Lower lobe of right lung (tissue), 2 donors: ENCODE data around the gene DENND5B. TPM values are rescaled to one million over a fixed set of nuclear protein-coding genes. Genes with fewer than 3 reads are reported as not detected.
"Not testable (repeated sequence)": the region's sequence is repeated elsewhere in the genome, so short reads cannot be mapped to it uniquely, and the experiment has no call there.

ENCODE experiments used
- ATAC-seq, 2 donors: fragments of 200-7000 bp; cut with Tn5 transposase; one replicate each; pipeline ENCODE4 v1.9.1; 2020 to 2022; ENCODE audit warnings: mild to moderate bottlenecking in 2 of 2, moderate library complexity in 2 of 2
- DNase-seq: peaks from one replicate; pipeline ENCODE4 v3.0.0-alpha.2; 2020
- H3K27ac ChIP-seq: fragments of 200-600 bp; one replicate; pipeline ENCODE4 v1.8.0; 2022
- H3K27me3 ChIP-seq: fragments of 200-600 bp; one replicate; pipeline ENCODE4 v1.8.0; 2022; ENCODE audit warnings: low read depth
- H3K36me3 ChIP-seq: fragments of 200-600 bp; one replicate; pipeline ENCODE4 v1.8.0; 2022; ENCODE audit warnings: mild to moderate bottlenecking
- H3K4me1 ChIP-seq: fragments of 200-600 bp; one replicate; pipeline ENCODE4 v1.8.0; 2022
- H3K4me3 ChIP-seq: fragments of 200-600 bp; one replicate; pipeline ENCODE4 v1.8.0; 2022; ENCODE audit warnings: mild to moderate bottlenecking
- H3K9me3 ChIP-seq: fragments of 200-600 bp; one replicate; pipeline ENCODE4 v1.8.0; 2022
- intact Hi-C: fragments of 100-400 bp; cut with DNase I; formaldehyde crosslinking; loops from one replicate; pipeline ENCODE4 v1.11.0; 2022
- total RNA-seq: library from RNA; stranded (reverse); fragmentation: NEBNext Ultra II Directional; extraction: Animal tissue kit (Norgen Biotek cat#: 25700); gene quantifications from one replicate; pipeline ENCODE4 v1.2.1, GENCODE V29; 2021
- TF ChIP-seq, protein P1 (sequence below): fragments of 200-600 bp; IDR thresholded peaks from one replicate; pipeline ENCODE4 v1.8.0; 2022; ENCODE audit warnings: antibody characterized with exemption, mild to moderate bottlenecking
- donor health status: DM: no; HTN: yes; CAD: no; lungs with severe emphysema.

The DENND5B gene
- total RNA-seq, 1 donor from 2014 or later: 6.0 TPM

DNA sequence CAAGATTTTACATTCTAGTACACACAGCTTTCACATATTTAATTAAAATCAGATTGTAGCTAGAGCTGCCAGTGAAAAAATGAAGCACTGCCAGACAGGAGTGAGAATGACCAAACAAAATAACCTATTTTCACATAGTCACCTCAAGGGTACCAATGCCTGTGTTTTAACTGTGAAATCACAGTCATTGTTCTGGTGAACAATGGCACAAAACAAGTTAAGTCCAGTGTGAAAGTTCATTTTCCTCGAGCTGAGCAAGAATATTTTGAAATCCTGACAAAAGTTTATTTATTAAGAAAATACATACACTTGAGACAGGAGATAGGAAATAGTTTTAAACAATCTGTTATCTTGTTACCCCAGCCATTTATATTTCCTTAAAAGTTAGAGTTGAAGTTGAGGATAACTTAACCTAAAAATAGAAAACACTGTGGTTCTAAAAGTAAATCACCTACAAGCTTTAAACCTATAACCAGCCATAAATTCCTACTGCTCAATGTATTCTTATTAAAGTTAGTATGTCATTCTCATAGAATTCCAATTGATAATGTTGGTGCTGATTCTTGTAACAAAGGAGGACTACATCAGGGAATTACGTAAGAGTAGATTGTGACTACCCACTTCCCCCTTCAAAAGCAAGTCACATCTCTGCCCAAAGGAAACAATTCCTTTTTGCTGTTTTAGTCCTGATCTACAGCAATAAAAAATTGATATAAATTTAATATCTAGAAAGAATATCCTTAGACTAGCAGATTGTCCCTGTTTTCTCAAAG, 15.9 kb downstream of the DENND5B start:
- TF ChIP-seq, protein P1, sequence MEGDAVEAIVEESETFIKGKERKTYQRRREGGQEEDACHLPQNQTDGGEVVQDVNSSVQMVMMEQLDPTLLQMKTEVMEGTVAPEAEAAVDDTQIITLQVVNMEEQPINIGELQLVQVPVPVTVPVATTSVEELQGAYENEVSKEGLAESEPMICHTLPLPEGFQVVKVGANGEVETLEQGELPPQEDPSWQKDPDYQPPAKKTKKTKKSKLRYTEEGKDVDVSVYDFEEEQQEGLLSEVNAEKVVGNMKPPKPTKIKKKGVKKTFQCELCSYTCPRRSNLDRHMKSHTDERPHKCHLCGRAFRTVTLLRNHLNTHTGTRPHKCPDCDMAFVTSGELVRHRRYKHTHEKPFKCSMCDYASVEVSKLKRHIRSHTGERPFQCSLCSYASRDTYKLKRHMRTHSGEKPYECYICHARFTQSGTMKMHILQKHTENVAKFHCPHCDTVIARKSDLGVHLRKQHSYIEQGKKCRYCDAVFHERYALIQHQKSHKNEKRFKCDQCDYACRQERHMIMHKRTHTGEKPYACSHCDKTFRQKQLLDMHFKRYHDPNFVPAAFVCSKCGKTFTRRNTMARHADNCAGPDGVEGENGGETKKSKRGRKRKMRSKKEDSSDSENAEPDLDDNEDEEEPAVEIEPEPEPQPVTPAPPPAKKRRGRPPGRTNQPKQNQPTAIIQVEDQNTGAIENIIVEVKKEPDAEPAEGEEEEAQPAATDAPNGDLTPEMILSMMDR: no peak
- Histone ChIP-seq H3K36me3 (no peaks in the 10 kb centered on the region), H3K4me3 (no peak overlapping the region), H3K4me1 (peaks cover 14% of the 10 kb centered on the region), H3K27me3 (no peaks in the 10 kb centered on the region), H3K9me3 (no peaks in the 10 kb centered on the region), H3K27ac (no peak overlapping the region)
- ATAC-seq (no peak), DNase-seq (no peak)
- intact Hi-C loops: no loop called here

DNA sequence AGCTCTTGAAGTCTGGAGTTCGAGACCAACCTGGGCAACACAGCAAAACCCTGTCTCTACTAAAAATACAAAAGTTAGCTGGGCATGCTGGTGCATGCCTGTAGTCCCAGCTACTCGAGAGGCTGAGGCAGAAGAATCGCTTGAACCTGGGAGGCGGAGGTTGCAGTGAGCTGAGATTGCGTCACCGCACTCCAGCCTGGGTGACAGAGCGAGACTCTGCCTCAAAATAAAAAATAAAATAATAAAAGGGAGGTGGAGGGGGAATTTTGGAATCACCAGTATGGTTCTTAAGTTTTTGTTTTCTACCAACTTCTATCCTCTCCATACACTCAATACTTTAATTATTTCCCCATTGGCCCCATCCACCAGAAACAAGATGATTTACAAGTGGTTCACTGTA, 16.6 kb downstream of the DENND5B start:
- H3K9me3 ChIP-seq, ATAC-seq, DNase-seq, intact Hi-C loops, H3K36me3 ChIP-seq, H3K4me3 ChIP-seq, H3K27me3 ChIP-seq, H3K27ac ChIP-seq: not testable (repeated sequence)
- H3K4me1 ChIP-seq: peaks cover 14% of the 10 kb centered on the region

DNA sequence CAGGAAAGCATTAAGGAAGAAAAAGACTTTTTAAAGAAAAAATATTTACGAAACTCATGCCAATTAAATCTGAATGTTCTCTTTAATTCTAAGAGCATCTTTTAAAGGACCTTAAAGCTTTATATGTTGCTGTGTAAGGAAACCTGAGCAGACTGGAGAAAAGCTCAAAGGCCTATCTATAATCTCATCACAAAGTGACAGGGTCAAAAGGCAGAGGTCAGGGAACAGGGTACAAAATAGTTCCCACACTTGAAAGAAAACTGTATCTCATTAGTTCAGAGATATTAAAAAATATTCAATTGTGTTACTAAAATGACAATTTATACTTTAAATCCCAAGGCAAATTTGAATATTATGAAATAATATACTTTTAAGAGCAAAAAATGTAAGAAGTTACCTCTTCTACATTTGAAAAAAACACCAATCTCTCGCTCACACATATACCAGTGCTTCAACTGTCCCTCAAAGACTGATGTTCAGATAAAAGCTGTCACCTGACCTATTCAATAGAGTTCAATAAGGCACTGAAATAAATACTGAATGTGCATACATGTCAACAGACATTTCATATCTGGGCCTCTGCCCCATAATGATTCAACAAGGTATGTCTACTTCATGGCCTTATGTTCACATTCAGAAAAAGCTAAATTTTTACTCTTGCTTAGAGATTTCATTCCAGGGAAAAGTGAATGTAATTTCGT, 17.9 kb downstream of the DENND5B start:
- Histone ChIP-seq H3K9me3 (no peaks in the 10 kb centered on the region), H3K4me1 (peaks cover 6% of the 10 kb centered on the region), H3K4me3 (no peak overlapping the region), H3K27me3 (no peaks in the 10 kb centered on the region), H3K27ac (no peak overlapping the region), H3K36me3 (no peaks in the 10 kb centered on the region)
- TF ChIP-seq, protein P1: no peak
- ATAC-seq: no peak
- DNase-seq: no peak
- intact Hi-C loops: no loop called here

DNA sequence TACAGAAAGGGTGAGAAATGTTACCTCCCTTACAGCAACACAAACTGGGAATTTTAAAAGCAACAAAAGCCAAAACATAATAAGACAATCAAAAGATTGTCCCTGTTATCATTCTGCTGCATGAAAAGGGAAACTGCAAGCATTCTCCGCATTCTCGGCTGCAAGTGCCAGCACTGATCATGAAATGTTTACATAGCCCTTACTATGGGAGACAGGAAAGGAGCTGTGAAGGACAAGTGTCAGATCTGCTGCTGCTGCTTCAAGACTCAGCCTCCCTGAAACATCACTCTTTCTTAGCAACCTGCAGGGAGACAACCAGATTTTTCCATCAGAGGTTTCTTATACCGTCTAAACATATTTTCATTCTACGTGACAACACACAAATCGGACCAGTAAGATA, 20.1 kb downstream of the DENND5B start:
- ATAC-seq (no peak), DNase-seq (no peak)
- TF ChIP-seq, protein P1: no peak
- Histone ChIP-seq H3K27me3 (no peaks in the 10 kb centered on the region), H3K4me3 (no peak overlapping the region), H3K9me3 (no peaks in the 10 kb centered on the region), H3K27ac (no peak overlapping the region), H3K36me3 (no peaks in the 10 kb centered on the region), H3K4me1 (peaks cover 6% of the 10 kb centered on the region)
- intact Hi-C loops: no loop called here

DNA sequence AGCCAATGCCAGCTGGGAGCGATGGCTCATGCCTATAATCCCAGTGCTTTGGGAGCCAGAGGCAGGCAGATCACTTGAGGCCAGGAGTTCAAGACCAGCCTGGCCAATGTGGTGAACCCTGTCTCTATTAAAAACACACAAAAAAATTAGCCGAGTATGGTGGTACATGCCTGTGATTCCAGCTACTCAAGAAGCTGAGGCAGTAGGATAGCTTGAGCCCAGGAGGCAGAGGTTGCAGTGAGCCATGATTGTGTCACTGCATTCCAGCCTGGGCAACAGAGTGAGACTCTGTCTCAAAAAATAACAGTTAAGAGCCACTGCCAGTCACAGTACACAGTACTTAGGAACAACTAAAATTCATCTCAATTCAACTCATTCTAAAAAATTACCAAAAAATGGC, 21.4 kb downstream of the DENND5B start:
- H3K9me3 ChIP-seq, intact Hi-C loops, ATAC-seq, H3K27ac ChIP-seq, H3K4me3 ChIP-seq, H3K36me3 ChIP-seq, H3K4me1 ChIP-seq, H3K27me3 ChIP-seq, DNase-seq: not testable (repeated sequence)

DNA sequence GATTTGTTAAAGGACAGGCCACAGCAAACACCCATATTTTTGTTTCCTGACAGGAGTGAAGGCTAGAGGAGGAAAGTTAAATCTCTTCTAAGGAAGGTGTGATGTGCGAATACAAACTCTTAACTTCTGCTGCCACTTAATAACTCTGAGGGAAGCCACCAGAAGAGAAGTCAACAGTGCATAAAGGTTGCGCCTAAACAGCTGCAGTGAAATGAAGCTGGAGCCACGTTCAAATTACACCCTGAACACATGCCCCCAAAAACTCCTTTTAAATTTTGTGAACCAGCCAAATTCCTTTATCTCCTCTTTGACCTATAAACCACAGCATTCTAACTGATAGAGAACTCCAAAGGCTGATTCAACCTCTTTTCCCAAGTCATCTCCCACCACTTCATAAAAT, 22.4 kb downstream of the DENND5B start:
- no peaks in the 10 kb centered on the region for H3K27me3 ChIP-seq
- no peak for DNase-seq
- no peaks in the 10 kb centered on the region for H3K9me3 ChIP-seq
- no peak for ATAC-seq
- H3K27ac ChIP-seq: no peak overlapping the region
- H3K4me1 ChIP-seq: peaks cover 6% of the 10 kb centered on the region
- no peaks in the 10 kb centered on the region for H3K36me3 ChIP-seq
- intact Hi-C loops: no loop called here
- TF ChIP-seq, protein P1: no peak
- H3K4me3 ChIP-seq: no peak overlapping the region
